Tibial artery (tissue), 4 donors: ENCODE measurements around the gene MYOZ2.
"Not testable (repeated sequence)": the region's sequence is repeated elsewhere in the genome, so short reads cannot be mapped to it uniquely, and the experiment has no call there.

ENCODE experiments used
- DNase-seq, 2 donors: peaks; one replicate each; pipeline ENCODE4 v3.0.0-alpha.2; 2019
- H3K27ac ChIP-seq, 2 donors: fragments of 200-600 bp; sonication (generic) in 1 of 2; 1 replicate in 1 of 2; 2 replicates in 1 of 2; pipeline ENCODE4 v1.5.1; 2018 to 2019; ENCODE audit warnings: mild to moderate bottlenecking in 1 of 2
- H3K27me3 ChIP-seq, 2 donors: fragments of 200-600 bp; sonication (generic) in 1 of 2; one replicate each; pipeline versions ENCODE4 v1.5.1 to v1.6.0; 2016 to 2019
- H3K36me3 ChIP-seq, 3 donors: fragments of 200-600 bp; sonication (generic) in 2 of 3; one replicate each; pipeline ENCODE4 v1.5.1; 2016 to 2019; ENCODE audit warnings: mild to moderate bottlenecking in 2 of 3
- H3K4me1 ChIP-seq, 4 donors: fragments of 200-600 bp; sonication (generic) in 2 of 4; 1 replicate in 3 of 4; 2 replicates in 1 of 4; pipeline ENCODE4 v1.5.1; 2016 to 2019
- H3K4me3 ChIP-seq, 2 donors: fragments of 200-600 bp; sonication (generic) in 1 of 2; 1 replicate in 1 of 2; 2 replicates in 1 of 2; pipeline ENCODE4 v1.5.1; 2018 to 2019; ENCODE audit warnings: mild to moderate bottlenecking in 2 of 2
- H3K9me3 ChIP-seq, 3 donors: fragments of 200-600 bp; sonication (generic) in 1 of 3; one replicate each; pipeline ENCODE4 v1.5.1; 2016 to 2019
- intact Hi-C: fragments of 100-400 bp; cut with DNase I; formaldehyde crosslinking; loops from one replicate; pipeline ENCODE4 v1.15.0; 2023; ENCODE audit warnings: low total_unique reads
- TF ChIP-seq, protein P1 (sequence below), 2 experiments: fragments of 200-600 bp in 1 of 2; fragments of 450-650 bp in 1 of 2; IDR thresholded peaks; one replicate each; pipeline ENCODE4 v1.5.1; 2017 to 2019; ENCODE audit warnings: antibody characterized with exemption in 2 of 2, mild to moderate bottlenecking in 1 of 2, moderate library complexity in 1 of 2

MYOZ2 gene

DNA sequence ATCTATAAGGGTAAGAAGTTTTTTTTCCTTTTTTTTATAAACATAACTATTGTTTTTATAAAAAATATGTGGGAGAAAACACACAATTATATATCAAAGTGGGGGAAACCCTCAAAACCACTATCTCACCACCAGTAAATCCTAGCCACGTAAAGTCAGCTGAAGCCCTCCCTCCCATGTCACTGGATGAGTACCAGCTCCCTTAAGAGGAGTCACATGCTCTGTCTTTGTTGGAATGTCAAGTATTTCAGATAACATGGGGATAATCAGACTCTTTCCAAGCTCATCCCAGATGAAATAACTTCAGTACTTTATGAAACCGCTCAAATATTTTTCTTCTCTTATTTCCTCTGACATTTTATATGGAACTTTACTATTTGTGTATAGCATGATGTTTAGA, 2.4 kb downstream of the MYOZ2 start:
- intact Hi-C loops = no loop called here
- Histone ChIP-seq H3K9me3 (no peaks in the 10 kb centered on the region), H3K27ac (no peak overlapping the region), H3K27me3 (no peaks in the 10 kb centered on the region), H3K4me1 (peaks cover 0 to 35% (median 2%) of the 10 kb centered on the region in 4 donors), H3K36me3 (no peaks in the 10 kb centered on the region), H3K4me3 (no peak overlapping the region)
- no peak for DNase-seq
- TF ChIP-seq, protein P1, sequence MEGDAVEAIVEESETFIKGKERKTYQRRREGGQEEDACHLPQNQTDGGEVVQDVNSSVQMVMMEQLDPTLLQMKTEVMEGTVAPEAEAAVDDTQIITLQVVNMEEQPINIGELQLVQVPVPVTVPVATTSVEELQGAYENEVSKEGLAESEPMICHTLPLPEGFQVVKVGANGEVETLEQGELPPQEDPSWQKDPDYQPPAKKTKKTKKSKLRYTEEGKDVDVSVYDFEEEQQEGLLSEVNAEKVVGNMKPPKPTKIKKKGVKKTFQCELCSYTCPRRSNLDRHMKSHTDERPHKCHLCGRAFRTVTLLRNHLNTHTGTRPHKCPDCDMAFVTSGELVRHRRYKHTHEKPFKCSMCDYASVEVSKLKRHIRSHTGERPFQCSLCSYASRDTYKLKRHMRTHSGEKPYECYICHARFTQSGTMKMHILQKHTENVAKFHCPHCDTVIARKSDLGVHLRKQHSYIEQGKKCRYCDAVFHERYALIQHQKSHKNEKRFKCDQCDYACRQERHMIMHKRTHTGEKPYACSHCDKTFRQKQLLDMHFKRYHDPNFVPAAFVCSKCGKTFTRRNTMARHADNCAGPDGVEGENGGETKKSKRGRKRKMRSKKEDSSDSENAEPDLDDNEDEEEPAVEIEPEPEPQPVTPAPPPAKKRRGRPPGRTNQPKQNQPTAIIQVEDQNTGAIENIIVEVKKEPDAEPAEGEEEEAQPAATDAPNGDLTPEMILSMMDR (IDR thresholded peaks at IDR 0.05) = no peak

GRCh38 chr4:119139311-119139710, 3.7 kb downstream of the MYOZ2 start:
- Histone ChIP-seq H3K9me3 (no peaks in the 10 kb centered on the region), H3K4me1 (peaks cover 0 to 35% (median 2%) of the 10 kb centered on the region in 4 donors), H3K27me3 (no peaks in the 10 kb centered on the region), H3K27ac (no peak overlapping the region), H3K4me3 (no peak overlapping the region), H3K36me3 (no peaks in the 10 kb centered on the region)
- DNase-seq = no peak
- intact Hi-C loops = no loop called here
- TF ChIP-seq, protein P1 (IDR thresholded peaks at IDR 0.05) = no peak

GRCh38 chr4:119139822-119140252, 4.2 kb downstream of the MYOZ2 start:
- no peak overlapping the region for H3K4me3 ChIP-seq
- intact Hi-C loops = no loop called here

GRCh38 chr4:119141283-119141682, 5.7 kb downstream of the MYOZ2 start:
- H3K4me1 ChIP-seq = peaks cover 0 to 20% (median 0%) of the 10 kb centered on the region in 4 donors
- H3K27me3 ChIP-seq, H3K4me3 ChIP-seq, H3K27ac ChIP-seq, H3K9me3 ChIP-seq, H3K36me3 ChIP-seq, DNase-seq, intact Hi-C loops: not testable (repeated sequence)

More at GRCh38 chr4:119139822-119140252, 4.2 kb downstream of the MYOZ2 start:
- H3K9me3 ChIP-seq = no peaks in the 10 kb centered on the region
- no peak overlapping the region for H3K27ac ChIP-seq
- no peaks in the 10 kb centered on the region for H3K27me3 ChIP-seq
- TF ChIP-seq, protein P1 (IDR thresholded peaks at IDR 0.05) = no peak
- no peak for DNase-seq
- peaks cover 0 to 35% (median 2%) of the 10 kb centered on the region in 4 donors for H3K4me1 ChIP-seq
- H3K36me3 ChIP-seq = no peaks in the 10 kb centered on the region

- no peak overlapping the region for H3K4me3 ChIP-seq
Observed at GRCh38 chr4:119142833-119143232, 7.2 kb downstream of the MYOZ2 start.

GRCh38 chr4:119143341-119143740, 7.7 kb downstream of the MYOZ2 start:
- H3K27ac ChIP-seq, intact Hi-C loops, H3K4me3 ChIP-seq, H3K36me3 ChIP-seq, DNase-seq, H3K9me3 ChIP-seq, H3K27me3 ChIP-seq: not testable (repeated sequence)
- H3K4me1 ChIP-seq = peaks cover 0 to 15% (median 0%) of the 10 kb centered on the region in 4 donors

More at GRCh38 chr4:119142833-119143232, 7.2 kb downstream of the MYOZ2 start:
- TF ChIP-seq, protein P1 (IDR thresholded peaks at IDR 0.05) = no peak
- Histone ChIP-seq H3K36me3 (no peaks in the 10 kb centered on the region), H3K27me3 (no peaks in the 10 kb centered on the region), H3K27ac (no peak overlapping the region), H3K4me1 (peaks cover 0 to 18% (median 0%) of the 10 kb centered on the region in 4 donors), H3K9me3 (no peaks in the 10 kb centered on the region)
- intact Hi-C loops = no loop called here
- DNase-seq = no peak

DNA sequence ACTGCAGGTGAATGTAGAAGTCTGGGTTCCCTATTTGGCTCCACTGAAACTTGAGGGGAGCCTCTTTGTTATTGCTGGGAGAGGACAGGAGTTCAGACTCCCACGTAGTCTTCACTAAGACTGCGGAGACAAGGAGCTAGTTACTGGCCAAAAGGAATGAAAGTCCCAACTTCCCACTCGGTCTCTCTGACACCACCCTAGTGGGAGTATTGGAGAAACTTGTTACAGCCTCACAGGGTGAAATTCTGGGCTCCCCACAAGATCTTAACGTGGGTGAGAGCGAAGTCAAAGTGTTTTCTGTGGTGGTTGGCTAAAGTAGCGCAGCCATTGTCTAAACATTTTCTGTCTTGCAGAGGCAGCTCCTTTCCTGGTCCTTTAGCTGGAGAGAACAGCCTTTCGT, 13.5 kb downstream of the MYOZ2 start:
- TF ChIP-seq, protein P1 (IDR thresholded peaks at IDR 0.05) = no peak
- intact Hi-C loops = no loop called here
- peaks cover 0 to 4% (median 4%) of the 10 kb centered on the region in 3 donors for H3K36me3 ChIP-seq
- H3K9me3 ChIP-seq = no peaks in the 10 kb centered on the region
- no peak overlapping the region for H3K4me3 ChIP-seq
- H3K27me3 ChIP-seq = no peaks in the 10 kb centered on the region
- no peak overlapping the region for H3K27ac ChIP-seq
- DNase-seq = no peak
- no peaks in the 10 kb centered on the region for H3K4me1 ChIP-seq
